Right lobe of liver (tissue), 6 donors: ENCODE data around the gene SSTR1. TPM values are rescaled to one million over a fixed set of nuclear protein-coding genes. Genes with fewer than 3 reads are reported as not detected.

ENCODE experiments used
- ATAC-seq, 4 donors: fragments of 200-7000 bp; cut with Tn5 transposase; one replicate each; pipeline ENCODE4 v1.9.1; 2020; ENCODE audit warnings: mild to moderate bottlenecking in 4 of 4, moderate library complexity in 4 of 4
- DNase-seq, 3 donors: peaks; one replicate each; pipeline ENCODE4 v3.0.0-alpha.2; 2020
- H3K27ac ChIP-seq, 3 donors: fragments of 200-600 bp; one replicate each; pipeline ENCODE4 v1.8.0; 2022
- H3K27me3 ChIP-seq, 2 donors: fragments of 200-600 bp; one replicate each; pipeline ENCODE4 v1.8.0; 2022
- H3K36me3 ChIP-seq, 4 donors: fragments of 200-600 bp; sonication (generic) in 1 of 4; one replicate each; pipeline versions ENCODE4 v1.5.1 to v1.8.0; 2017 to 2022; ENCODE audit warnings: control low read depth in 1 of 4
- H3K4me1 ChIP-seq, 4 donors: fragments of 200-600 bp; sonication (generic) in 1 of 4; one replicate each; pipeline versions ENCODE4 v1.5.1 to v1.8.0; 2017 to 2022; ENCODE audit warnings: control low read depth in 1 of 4
- H3K4me3 ChIP-seq, 3 donors: fragments of 200-600 bp; one replicate each; pipeline ENCODE4 v1.8.0; 2022
- H3K9me3 ChIP-seq, 4 donors: fragments of 200-600 bp; sonication (generic) in 1 of 4; one replicate each; pipeline versions ENCODE4 v1.5.1 to v1.8.0; 2017 to 2022; ENCODE audit warnings: control low read depth in 1 of 4
- CTCF ChIP-seq, 4 donors: fragments of 200-600 bp in 3 of 4; fragments of 450-650 bp in 1 of 4; IDR thresholded peaks; one replicate each; pipeline versions ENCODE4 v1.5.1 to v1.8.0; 2016 to 2022; ENCODE audit warnings: antibody characterized with exemption in 4 of 4, mild to moderate bottlenecking in 2 of 4
- POLR2A ChIP-seq: fragments of 450-650 bp; IDR thresholded peaks from one replicate; pipeline ENCODE4 v1.6.1; 2017; ENCODE audit warnings: antibody characterized with exemption, mild to moderate bottlenecking
- WGBS: methylation state at CpG from one replicate; pipeline ENCODE4 v1.1.6; 2018; ENCODE audit warnings: low coverage, low lambda C conversion rate; ENCODE audit not compliant: insufficient coverage; ENCODE audit errors: missing lambda C conversion rate; 5-methylcytosine and 5-hydroxymethylcytosine counted together
- intact Hi-C, 2 donors: fragments of 100-400 bp; cut with DNase I; formaldehyde crosslinking; loops; one replicate each; pipeline versions ENCODE4 v1.11.2 to v1.14.1; 2022
- total RNA-seq, 6 experiments: library from RNA; depleted of rRNA in 2 of 6; stranded (reverse); fragments of >200 nt in 2 of 6; fragmentation: NEBNext Ultra II Directional in 3 of 6; extraction: Animal tissue kit (Norgen Biotek cat#: 25700) in 3 of 6; gene quantifications; one replicate each; pipeline versions ENCODE4 v1.1.0 to v1.2.4, GENCODE V29; 2016 to 2023
- donor health status: DM: no; HTN: yes; CAD: no.
- donor health status: DM: no; HTN: no; CAD: no.
- donor health status: DM: no; HTN: no; CAD: no.
- donor health status: DM: no; HTN: yes; CAD: no.
- donor health status: DM: no; HTN: yes; CAD: no.

Gene SSTR1
- total RNA-seq, 6 experiments from 2014 or later: 1.6 to 8.0 (median 4.0) TPM

- Histone ChIP-seq H3K27me3 (no peaks in the 10 kb centered on the region), H3K27ac (peak overlapping the region in 1 of 3 donors; percentile 30), H3K9me3 (no peaks in the 10 kb centered on the region), H3K4me1 (no peaks in the 10 kb centered on the region), H3K36me3 (no peaks in the 10 kb centered on the region), H3K4me3 (no peak overlapping the region)
- DNase-seq (no peak), ATAC-seq (peak; percentile 42 to 65 (median 53))
- no peak for TF ChIP-seq POLR2A
- TF ChIP-seq CTCF (IDR thresholded peaks at IDR 0.05): peak; percentile 50 to 65 (median 63)
- intact Hi-C loops: no loop called here
These were observed 10.5 kb upstream of the SSTR1 start for GRCh38 chr14:38197001-38197783.

GRCh38 chr14:38197784-38198335 is 9.8 kb upstream of the SSTR1 start:
- no peak overlapping the region for H3K4me3 ChIP-seq
- intact Hi-C loops: no loop called here

GRCh38 chr14:38198425-38198824 is 9.3 kb upstream of the SSTR1 start:
- ATAC-seq (no peak), DNase-seq (no peak)
- Histone ChIP-seq H3K27ac (no peak overlapping the region), H3K36me3 (no peaks in the 10 kb centered on the region), H3K4me3 (no peak overlapping the region), H3K4me1 (no peaks in the 10 kb centered on the region), H3K27me3 (no peaks in the 10 kb centered on the region), H3K9me3 (no peaks in the 10 kb centered on the region)
- intact Hi-C loops: no loop called here
- no peak for TF ChIP-seq POLR2A
- no peak for TF ChIP-seq CTCF (IDR thresholded peaks at IDR 0.05)
- 59% methylated on average over 4 of the region's 4 CpGs for WGBS

More at GRCh38 chr14:38197784-38198335, 9.8 kb upstream of the SSTR1 start:
- H3K27me3 ChIP-seq: no peaks in the 10 kb centered on the region
- H3K4me1 ChIP-seq: no peaks in the 10 kb centered on the region
- H3K27ac ChIP-seq: peak overlapping the region in 1 of 3 donors; percentile 30
- peak; percentile 72 to 80 (median 75) for ATAC-seq
- DNase-seq: no peak
- no peaks in the 10 kb centered on the region for H3K9me3 ChIP-seq
- no peaks in the 10 kb centered on the region for H3K36me3 ChIP-seq
- TF ChIP-seq CTCF (IDR thresholded peaks at IDR 0.05) (no peak), POLR2A (no peak)
- WGBS: 54% methylated on average over 2 of the region's 2 CpGs

- Histone ChIP-seq H3K36me3 (no peaks in the 10 kb centered on the region), H3K27ac (no peak overlapping the region), H3K27me3 (no peaks in the 10 kb centered on the region), H3K9me3 (no peaks in the 10 kb centered on the region), H3K4me3 (no peak overlapping the region), H3K4me1 (no peaks in the 10 kb centered on the region)
- ATAC-seq (no peak), DNase-seq (peak in 1 of 3 donors; percentile 44)
- TF ChIP-seq POLR2A: no peak
- no peak for TF ChIP-seq CTCF (IDR thresholded peaks at IDR 0.05)
- intact Hi-C loops: no loop called here
- 70% methylated on average over 5 of the region's 9 CpGs for WGBS
These were observed 8.6 kb upstream of the SSTR1 start for GRCh38 chr14:38199076-38199475.
